ENCODE measurements around the gene IMMP2L.
"Not testable (repeated sequence)": the region's sequence is repeated elsewhere in the genome, so short reads cannot be mapped to it uniquely, and the experiment has no call there.

Gene IMMP2L

DNA sequence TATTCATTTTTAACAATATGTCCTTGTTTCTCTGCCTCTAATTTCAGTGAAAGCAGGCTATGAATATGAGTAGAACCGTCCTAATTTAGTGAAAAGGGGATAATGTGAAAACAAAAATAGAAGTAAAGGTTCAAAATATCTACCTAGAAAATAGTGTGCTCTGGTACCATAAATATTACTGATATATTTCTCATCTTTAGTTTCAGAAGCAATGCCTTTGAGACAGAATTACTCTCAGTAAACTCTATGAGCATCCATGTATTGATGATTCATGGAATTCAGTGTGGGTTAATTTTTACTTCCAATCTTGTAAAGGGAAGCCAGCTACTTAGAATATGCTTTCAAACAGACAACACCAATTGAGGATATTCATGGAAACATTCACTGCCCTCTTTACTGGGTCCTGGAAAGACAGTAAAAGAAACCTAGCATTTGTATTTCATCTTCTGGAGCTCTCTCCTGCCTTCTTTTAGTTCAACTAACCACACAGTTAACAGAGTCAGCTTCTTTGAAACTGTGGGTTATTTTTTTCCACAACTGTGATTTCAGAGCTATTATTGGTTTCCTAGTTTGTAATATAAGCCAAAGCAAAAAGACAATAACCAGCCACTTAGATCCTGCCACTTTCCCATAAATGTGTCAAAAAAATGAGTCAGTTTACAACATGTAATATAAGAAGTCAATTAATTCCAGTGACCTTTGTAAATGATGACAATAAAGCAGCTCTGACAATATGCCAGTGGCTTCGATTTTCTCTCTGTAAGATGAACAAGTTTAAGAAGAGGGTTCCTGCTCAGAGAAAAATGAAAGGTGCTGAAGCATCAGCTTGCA is 469.7 kb downstream of the IMMP2L start:
- DNase-seq = no peak

DNA sequence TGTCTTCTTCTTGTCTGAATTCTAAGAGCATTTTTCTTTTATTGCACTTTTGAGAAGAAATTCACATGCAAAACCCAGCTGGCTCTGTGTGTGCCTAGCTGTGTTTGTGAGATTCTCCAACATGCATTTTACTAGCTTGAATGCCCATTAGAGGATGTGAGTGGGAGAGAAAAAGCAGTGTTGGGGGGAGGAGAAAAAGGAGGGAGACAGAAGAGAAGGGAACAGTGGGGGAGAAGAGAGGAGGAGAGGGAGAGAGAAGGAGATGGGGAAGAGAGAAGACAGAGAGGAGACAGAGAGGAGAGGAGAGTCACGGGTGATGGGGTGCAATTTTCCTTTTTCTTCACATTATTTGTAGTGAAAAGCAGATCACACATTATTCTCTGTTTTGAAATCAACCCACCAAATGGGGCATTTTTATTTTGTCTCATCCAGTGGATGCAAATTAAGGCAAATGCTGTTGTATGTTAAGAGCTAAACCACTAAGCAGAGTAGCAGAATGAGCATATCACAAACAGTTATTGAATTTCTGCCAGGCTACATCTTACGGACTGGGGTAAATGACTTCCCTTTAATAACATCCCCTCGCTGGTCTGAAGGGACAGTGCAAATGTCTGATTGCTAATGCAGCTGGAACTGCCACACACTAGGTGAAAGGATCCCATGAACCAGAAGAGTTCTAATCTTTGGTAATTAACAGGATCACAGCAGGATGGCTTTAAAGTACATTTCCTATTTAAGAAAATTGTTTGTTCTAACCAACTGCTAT is 470.5 kb downstream of the IMMP2L start:
- DNase-seq = no peak

GRCh38 chr7:111090846-111091245 is 471.4 kb downstream of the IMMP2L start, which contains the start of gene LRRN3:
Gene LRRN3, plus strand, starts transcription at chr7:111091127. Its CDS starts 31,646 bp downstream, at chr7:111122773.
- DNase-seq = no peak

DNA sequence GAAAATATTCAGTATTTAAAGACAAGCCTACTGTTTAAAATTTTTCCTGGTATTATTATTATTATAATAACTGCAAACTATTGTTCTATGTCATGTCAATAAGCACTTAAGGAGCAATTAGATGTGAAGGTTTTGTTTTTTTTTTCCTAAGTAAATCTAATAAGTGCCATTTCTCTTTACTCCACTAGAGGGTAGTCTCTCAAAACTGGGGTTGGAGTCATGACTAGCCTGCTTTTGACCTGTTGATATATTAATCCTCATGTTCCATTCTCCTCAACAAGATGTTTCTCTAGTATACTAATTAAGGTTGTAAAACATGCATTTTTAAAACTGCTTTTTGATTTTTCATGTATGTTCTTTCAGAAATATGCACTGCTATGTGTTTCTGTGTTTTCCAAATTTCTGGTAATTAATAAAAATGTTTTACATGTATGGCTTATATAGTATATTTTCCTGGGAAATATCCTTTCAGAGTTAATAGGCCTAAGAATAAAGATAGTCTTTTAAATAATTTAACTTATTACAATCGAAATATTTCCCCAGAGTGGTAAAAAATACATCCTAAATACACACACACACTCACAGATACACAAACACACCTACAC is 472.4 kb downstream of the IMMP2L start:
- DNase-seq = peak; percentile 75

- no peak for DNase-seq
Observed at GRCh38 chr7:111088328-111088727, 474.0 kb downstream of the IMMP2L start.

DNA sequence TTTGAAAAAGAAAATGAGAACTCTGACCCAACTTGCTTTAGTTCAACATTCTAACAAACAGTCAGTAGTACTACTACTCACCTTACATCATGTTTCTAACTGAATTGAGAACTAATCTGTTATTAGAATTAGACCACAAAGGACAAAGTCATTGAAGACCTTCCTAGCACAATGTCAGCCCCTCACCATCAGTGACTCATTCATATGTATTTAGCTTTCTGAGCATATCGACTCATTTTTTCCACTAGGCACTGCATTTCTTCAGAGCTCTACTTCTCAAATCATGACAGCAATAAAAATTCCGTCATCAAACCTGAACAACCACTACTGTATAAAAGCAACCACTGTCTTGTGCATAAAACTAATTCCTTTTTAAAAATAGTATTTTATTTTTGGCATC is 475.8 kb downstream of the IMMP2L start:
- DNase-seq = no peak

DNA sequence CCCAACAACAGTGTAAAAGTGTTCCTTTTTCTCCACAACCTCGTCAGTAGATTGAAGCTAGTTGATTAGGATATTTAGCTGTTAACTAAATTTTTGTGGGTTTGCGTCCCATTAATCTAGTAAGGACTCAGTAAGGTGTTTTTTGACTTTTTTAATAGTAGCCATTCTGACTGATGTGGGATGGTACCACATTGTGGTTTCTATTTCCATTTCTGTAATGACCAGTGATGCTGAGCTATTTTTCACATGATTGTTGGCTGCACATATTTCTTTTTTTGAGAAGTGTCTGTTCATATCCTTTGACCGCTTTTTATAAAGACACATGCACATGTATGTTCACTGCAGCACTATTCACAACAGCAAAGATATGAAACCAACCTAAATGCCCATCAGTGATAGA is 476.9 kb downstream of the IMMP2L start:
- no peak for DNase-seq

GRCh38 chr7:111083413-111083812 is 478.9 kb downstream of the IMMP2L start:
- peak; percentile 65 for DNase-seq

DNA sequence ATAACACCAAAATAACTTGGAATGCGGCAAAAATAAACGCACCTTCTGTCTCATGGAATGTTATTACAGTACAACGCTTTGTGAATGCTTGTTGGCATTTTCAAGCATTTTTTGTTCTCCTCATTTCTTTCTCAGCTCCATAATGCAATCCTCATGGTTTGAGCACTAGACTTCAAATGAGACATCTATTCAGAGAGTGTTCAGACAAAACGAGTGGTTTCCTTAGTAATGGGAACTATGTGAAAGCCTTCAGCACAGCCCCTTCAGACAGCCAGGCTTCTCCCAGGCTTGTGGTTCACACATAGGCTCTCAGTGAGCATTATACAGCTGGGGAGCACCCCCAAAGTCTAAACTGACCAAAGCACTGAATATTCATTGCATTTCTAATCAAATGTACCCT is 479.9 kb downstream of the IMMP2L start:
- DNase-seq = no peak

- DNase-seq = no peak
Observed at GRCh38 chr7:111081546-111082267, 480.6 kb downstream of the IMMP2L start.

GRCh38 chr7:111080495-111081105 is 481.7 kb downstream of the IMMP2L start:
- no peak for DNase-seq

DNA sequence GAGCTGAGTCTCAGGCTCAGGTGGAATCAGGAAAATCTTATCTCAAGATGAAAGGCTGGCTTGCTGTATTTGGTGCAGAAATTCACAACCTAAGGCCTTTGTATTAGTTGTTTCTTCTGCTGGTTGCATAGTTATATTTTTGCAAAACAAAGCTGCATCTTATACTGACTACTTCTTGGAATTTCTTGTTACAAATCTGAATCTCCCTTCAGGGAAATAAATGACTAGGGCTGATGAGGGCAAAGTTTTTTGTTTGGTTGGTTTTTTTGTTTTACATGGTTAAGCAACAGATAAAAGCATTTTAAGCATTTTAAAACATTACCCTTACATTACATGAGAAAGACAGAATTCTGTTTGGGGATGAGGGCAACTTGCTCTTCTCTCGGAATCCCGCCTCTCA is 485.3 kb downstream of the IMMP2L start:
- DNase-seq = no peak

GRCh38 chr7:111076205-111076604 is 486.1 kb downstream of the IMMP2L start:
- no peak for DNase-seq

DNA sequence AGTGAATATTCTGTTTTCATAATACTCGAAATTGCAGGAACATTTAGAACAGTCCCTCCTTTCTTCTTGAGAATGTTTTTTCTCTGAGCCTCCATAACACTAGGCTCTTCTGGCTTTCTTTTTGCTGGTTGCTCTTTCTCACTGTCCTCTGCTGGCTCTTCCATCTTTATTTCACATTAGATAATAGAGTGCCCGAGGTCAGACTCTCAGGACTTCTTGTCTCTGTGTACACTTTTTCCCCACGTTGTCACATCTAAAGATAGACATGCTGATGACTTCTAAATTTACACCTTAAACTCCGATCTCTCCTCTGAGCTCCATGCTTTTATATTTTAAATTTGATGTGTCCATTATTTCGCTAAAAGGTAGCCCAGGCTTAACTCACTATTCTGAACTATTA is 486.8 kb downstream of the IMMP2L start:
- no peak for DNase-seq

DNA sequence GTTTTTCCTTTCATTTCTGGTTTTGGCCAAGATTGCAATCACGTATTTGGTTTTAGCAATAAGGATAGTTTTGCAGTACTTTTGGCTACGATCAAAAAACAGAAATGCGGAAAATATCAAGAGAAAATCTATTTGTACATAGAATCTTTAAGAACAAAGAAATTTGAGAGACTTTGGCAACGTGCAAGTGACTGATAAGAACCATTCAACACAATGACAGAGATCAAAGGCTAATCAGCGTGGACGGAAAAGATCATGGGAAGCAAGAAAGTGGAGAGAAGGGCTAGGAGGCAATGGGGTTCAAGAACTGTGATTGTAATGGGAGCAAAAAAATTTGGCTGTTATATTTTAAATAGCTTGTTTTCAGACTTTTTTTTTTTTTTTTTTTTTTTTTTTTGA is 487.5 kb downstream of the IMMP2L start:
- peak; percentile 66 for DNase-seq

DNA sequence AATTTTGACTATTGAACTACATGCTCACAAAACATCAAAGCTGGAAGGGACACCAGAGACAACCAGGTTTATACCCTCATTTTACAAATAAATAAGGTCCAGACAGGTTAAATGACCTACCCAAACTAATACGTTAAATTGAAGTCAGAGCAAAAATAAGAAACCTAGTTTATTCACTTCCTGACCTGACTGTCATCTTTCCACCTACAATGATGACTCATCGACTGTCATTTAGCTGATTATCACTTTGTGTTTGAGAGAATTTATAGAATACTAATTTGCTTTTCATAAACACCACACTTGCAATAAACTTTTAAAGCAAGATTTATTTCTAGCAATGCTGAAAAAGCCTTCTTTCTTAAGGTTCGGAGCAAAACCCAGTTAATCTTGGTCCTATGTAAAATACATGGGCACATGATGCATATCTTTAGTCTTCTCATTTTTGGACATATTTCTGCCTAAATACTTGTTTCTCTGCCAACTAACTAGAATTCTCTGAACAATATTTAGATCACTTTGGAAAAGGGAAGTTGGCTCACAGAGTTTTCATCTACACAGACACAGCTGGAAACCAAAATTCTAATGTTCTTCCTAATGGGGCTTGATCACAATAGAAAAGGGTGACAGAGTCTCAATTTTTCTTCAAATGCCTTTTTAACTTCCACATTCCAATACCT is 488.1 kb downstream of the IMMP2L start:
- peak; percentile 52 for DNase-seq

DNA sequence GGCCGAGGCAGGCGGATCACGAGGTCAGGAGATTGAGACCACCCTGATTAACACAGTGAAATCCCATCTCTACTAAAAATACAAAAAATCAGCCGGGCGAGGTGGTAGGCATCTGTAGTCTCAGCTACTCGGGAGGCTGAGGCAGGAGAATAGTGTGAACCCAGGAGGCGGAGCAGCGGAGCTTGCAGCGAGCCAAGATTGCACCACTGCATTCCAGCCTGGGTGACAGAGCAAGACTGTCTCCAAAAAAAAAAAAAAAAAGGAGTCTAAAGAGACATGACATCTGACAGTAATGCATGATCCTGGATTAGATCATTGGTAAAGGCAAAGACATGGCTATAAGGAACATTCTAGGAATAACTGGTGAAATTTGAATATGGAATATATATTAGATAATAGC is 489.6 kb downstream of the IMMP2L start:
- DNase-seq = not testable (repeated sequence)

- DNase-seq = no peak
Observed at GRCh38 chr7:111071556-111071955, 490.7 kb downstream of the IMMP2L start.

DNA sequence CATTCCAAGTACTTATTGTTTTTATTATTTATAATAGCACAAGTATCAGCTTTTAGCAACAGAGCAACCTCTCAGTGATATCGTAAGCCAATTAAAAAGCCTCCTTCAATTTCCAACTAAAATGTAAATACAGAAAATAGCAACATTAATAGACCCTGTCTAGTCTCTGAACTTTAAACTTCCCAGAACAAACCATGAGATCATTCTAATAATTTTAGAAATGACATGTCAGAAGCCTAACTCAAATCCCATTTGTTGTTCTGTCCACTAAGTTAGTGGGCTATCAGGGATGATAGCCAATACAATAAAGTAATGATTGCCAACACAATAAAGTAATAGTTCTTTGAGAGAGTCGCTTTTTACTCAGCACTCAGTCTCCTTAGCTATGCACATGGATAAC is 493.7 kb downstream of the IMMP2L start:
- DNase-seq = no peak

DNA sequence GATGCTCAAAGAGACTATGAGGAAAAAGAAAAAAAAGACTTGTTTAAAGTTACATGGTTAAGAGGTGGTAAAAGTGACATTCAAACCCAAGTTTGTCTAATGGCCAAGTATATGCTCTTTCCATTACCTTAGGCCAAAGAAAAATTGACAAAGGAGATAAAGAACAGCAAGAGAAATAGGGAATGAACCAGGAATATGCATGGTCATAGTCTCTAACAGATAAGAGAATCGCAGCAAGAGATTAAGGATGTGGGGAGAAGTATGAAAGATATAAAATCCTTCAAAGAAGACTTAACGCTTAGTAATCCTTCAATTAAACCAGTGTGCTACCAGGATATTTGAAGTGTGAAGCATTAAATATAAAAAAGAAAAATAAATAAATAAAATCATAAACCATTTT is 494.6 kb downstream of the IMMP2L start:
- DNase-seq = no peak

DNA sequence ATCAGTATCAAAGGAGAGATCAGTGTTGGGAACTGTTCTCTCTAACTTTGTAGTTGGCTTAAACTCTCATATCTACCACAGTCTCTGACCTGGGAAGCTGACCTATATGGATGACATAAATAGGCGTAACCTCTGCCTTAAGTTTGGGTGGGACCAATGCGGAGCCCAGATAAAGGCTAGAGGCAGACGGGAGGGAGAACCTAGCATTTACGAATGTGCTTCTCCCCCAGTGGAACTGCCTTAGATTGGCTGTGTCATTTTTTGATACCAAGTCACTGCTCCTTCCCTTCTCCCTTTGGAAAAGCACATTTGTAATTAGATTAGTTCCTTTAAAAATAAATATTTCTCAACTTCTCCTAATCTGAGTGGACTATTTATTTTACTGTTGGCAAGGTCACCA is 495.0 kb downstream of the IMMP2L start:
- DNase-seq = peak; percentile 10

GRCh38 chr7:111063166-111063565 is 499.1 kb downstream of the IMMP2L start:
- no peak for DNase-seq

All from hematopoietic multipotent progenitor cell treated with erythropoietin and hydrocortisone succinate and interleukin-3 and kit ligand, for 6 days (in vitro differentiated cells).